ENCODE results near the gene SPDYE16.
"Not testable (repeated sequence)": the region's sequence is repeated elsewhere in the genome, so short reads cannot be mapped to it uniquely, and the experiment has no call there.

GRCh38 chr7:76575431-76575830, 32.3 kb upstream of the SPDYE16 start:
- TF ChIP-seq, protein P1, sequence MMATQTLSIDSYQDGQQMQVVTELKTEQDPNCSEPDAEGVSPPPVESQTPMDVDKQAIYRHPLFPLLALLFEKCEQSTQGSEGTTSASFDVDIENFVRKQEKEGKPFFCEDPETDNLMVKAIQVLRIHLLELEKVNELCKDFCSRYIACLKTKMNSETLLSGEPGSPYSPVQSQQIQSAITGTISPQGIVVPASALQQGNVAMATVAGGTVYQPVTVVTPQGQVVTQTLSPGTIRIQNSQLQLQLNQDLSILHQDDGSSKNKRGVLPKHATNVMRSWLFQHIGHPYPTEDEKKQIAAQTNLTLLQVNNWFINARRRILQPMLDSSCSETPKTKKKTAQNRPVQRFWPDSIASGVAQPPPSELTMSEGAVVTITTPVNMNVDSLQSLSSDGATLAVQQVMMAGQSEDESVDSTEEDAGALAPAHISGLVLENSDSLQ (IDR thresholded peaks at IDR 0.05), result not testable (repeated sequence)
- TF ChIP-seq SP1 (IDR thresholded peaks at IDR 0.05), result not testable (repeated sequence)

Data from HEK293T (cell line).